HG03439 (cell line): Measurements from ENCODE around the gene TRPC4.

Experiments used
- ATAC-seq: cut with Tn5 transposase; IDR thresholded peaks from one replicate; pipeline ENCODE4 v1.9.1; 2021; ENCODE audit warnings: mild to moderate bottlenecking, moderate library complexity; ENCODE audit not compliant: unreplicated experiment

The TRPC4 gene

GRCh38 chr13:37663724-37664123, 205.8 kb downstream of the TRPC4 start:
- no peak for ATAC-seq

GRCh38 chr13:37662624-37663023, 206.9 kb downstream of the TRPC4 start:
- no peak for ATAC-seq

GRCh38 chr13:37657956-37658355, 211.6 kb downstream of the TRPC4 start:
- no peak for ATAC-seq

- no peak for ATAC-seq
Observed at GRCh38 chr13:37657134-37657533, 212.4 kb downstream of the TRPC4 start.

GRCh38 chr13:37656247-37656940, 213.2 kb downstream of the TRPC4 start:
- no peak for ATAC-seq

GRCh38 chr13:37652596-37652995, 217.0 kb downstream of the TRPC4 start:
- no peak for ATAC-seq

- no peak for ATAC-seq
Observed at GRCh38 chr13:37651891-37652290, 217.7 kb downstream of the TRPC4 start.

- no peak for ATAC-seq
Observed at GRCh38 chr13:37648609-37649008, 221.0 kb downstream of the TRPC4 start.

GRCh38 chr13:37647031-37647650, 222.4 kb downstream of the TRPC4 start:
- ATAC-seq = no peak

- no peak for ATAC-seq
Observed at GRCh38 chr13:37646531-37646930, 223.0 kb downstream of the TRPC4 start.

GRCh38 chr13:37645181-37645740, 224.3 kb downstream of the TRPC4 start:
- ATAC-seq = no peak

GRCh38 chr13:37641391-37641790, 228.2 kb downstream of the TRPC4 start:
- no peak for ATAC-seq

- no peak for ATAC-seq
Observed at GRCh38 chr13:37640499-37640898, 229.1 kb downstream of the TRPC4 start.

GRCh38 chr13:37636701-37637100, 232.9 kb downstream of the TRPC4 start:
- ATAC-seq = no peak

- ATAC-seq = no peak
Observed at GRCh38 chr13:37632294-37632693, 237.3 kb downstream of the TRPC4 start.

- no peak for ATAC-seq
Observed at GRCh38 chr13:37627428-37627827, 242.1 kb downstream of the TRPC4 start.

- ATAC-seq = no peak
Observed at GRCh38 chr13:37621811-37622361, 247.7 kb downstream of the TRPC4 start.

GRCh38 chr13:37618554-37618953, 251.0 kb downstream of the TRPC4 start:
- ATAC-seq = no peak

- no peak for ATAC-seq
Observed at GRCh38 chr13:37617173-37617572, 252.4 kb downstream of the TRPC4 start.

GRCh38 chr13:37616131-37616530, 253.4 kb downstream of the TRPC4 start:
- ATAC-seq = no peak

- ATAC-seq = no peak
Observed at GRCh38 chr13:37615276-37615675, 254.3 kb downstream of the TRPC4 start.

- ATAC-seq = no peak
Observed at GRCh38 chr13:37613638-37614037, 255.9 kb downstream of the TRPC4 start.
